ENCODE measurements around the gene TMEM204. TPM values are rescaled to one million over a fixed set of nuclear protein-coding genes. Genes with fewer than 3 reads are reported as not detected.
A peak's percentile ranks its signal among the peaks of the same experiment; 100 is the strongest.

TMEM204 gene
- 28.8 TPM for total RNA-seq
- long read RNA-seq, transcript TMEM204-202 (3 exons, 1,938 nt): major isoform, 80 of 105 reads
- long read RNA-seq, partial matches to known transcripts: 1 of 105 reads
- long read RNA-seq, other reads (novel, unspliced or antisense): 24 of 105 reads

DNA sequence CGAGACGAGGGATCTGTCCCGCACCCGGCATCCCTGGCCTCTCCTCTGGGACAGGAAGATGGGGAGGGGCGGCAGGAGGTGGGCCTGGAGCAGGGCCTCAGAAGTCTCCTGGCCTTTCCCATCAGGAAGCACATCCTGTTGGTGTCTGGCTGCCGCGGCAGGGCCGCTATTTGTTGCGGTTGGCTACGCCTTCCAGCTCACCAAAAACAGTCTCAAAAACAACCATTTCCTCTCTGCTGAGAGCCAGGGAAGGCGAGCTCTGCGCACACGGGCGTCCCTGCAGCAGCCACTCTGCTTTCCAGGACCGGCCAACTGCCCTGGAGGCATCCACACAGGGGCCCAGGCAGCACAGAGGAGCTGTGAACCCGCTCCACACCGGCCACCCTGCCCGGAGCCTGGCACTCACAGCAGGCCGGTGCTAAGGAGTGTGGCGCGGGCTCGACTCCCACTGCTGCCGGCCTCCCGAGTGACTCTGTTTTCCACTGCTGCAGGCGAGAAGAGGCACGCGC is at the start of gene TMEM204:
Gene TMEM204, plus strand, starts transcription at position 224 of the 509 bp plus-strand sequence. CDS start 610 bp downstream, outside the sequence.
- ATAC-seq (peak; percentile 61), DNase-seq (peak; percentile 87)
- intact Hi-C loops (cut with micrococcal nuclease): no loop called here

DNA sequence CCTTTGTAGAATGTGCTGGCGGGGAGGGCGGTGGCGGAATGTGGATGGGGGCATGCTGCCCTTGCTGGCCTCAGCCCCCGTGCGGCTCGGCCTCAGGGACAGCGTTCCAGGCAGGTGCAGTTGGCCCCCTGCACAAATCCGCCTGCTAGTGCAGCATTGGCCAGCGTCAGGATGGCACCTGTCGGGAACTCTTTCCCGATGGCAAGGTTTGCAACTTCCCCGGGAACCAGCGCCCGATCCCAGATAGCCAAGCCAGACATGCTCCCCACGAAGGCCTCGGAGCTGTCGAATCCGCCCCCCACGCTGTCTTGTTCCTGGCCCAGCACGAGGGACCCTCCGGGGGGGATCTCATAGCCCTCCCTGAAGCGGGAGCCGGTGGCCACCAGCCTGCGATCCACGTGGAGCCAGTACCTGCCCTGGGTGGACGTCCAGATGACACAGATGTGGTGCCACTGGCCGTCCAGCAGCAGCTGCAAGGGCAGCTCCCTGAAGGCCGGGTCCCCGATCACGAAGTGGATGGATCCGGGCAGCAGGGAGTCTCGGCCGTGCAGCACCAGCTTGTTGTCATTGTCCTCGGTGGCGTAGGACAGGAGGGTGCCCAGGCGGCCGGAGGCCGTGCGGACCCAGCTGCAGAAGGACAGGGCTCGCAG is 47.5 kb upstream of the TMEM204 start:
- DNase-seq (no peak), ATAC-seq (no peak)
- intact Hi-C loops (cut with micrococcal nuclease): no loop called here

DNA sequence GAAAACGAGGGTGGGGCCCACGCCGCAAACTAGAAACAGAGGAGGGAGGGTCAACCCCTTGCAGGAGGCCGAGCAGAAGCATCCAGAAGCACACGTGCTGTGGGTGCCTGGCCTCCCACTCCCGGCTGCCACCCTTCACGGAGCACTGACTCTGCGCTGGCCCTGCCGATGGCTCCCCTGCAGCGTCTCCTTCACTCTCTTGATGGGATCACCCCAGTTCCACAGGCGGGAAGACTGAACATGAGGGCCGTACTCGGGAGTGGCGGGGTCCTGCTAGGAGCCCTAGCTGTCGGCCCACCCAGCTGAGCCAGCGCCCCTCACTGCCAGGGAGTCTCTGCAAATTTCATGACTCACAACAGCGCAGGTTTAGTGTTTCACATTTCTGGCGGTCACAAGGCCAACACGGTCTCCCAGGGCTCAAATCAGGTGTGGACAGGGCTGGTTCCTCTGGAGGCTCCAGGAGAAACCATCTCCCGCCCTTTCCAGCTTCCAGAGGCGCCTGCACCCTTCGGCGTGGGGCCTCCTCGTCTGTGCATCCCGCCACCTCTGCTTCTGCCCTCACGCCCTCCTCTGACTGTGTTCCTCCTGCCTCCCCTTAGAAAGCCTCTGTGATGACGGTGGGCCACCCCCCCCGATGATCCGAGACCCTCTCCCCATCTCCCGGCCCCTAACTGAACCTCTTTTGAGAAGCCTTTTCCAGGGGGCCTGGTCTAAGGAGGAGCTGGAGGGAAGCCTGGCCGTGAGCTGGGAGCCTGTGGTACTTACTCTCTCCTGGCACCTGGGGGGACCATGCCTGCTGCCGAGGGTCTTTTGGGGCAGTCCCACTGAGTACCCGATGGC is 46.7 kb upstream of the TMEM204 start:
- ATAC-seq (no peak), DNase-seq (peak; percentile 22)
- intact Hi-C loops (cut with micrococcal nuclease): no loop called here

DNA sequence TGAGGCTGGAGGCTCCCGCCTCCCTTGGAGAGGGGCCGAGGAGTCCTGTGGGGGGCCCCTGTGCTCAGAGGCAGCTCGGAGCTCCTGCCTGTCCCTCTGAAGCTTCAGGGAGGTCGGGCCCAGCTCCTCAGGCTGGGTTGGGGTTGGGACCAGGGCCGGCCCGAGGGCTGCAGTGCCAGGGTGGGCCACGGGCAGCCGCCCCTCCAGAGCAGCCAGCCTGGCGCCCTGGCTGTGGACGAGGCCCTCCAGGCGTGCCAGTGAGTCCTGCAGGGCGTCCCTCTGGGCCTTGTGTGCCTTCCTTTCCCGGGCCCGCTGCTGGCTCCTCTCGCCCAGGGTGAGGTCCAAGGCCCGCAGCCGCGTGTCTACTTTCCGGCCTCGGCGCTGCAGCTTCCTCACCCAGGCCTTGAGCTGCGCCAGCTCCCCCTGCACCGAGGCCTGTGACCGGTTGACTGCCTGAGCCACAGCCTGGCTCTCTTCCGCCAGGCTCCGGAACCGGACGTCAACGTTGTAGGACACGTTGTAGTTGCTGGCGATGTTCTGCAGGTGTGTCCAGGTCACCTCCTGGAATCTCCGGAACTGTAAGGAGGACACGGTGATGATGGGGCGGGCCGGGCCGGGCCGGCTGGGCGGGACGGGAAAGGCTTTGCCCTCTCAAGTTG is 45.9 kb upstream of the TMEM204 start:
- no peak for ATAC-seq

DNA sequence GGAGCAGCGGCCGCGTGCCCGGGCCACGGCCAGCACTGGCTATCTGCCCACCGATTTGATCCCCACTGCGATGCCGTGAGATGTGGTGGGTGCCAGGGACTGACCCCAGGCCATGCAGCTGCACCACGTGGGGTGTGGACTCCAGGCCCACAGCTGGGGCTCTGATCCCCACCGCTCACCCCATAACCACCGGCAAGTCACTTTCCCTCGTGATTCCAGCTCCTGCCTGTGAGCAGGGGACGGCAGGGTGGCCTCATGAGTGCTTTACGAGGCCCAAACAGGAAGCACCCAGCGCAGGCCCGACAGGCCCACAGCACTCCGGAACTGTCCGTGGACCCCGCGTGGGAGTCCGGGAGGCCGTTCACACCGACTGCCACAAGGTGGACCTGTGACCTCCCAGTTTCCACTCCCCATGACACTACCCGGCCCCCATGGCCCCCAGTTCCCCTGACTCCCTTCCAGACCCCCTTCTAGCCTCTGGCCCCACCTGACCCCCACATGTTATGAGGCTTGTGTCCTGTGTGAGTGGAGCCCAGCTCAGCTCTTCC is 45.3 kb upstream of the TMEM204 start:
- ATAC-seq (no peak), DNase-seq (peak; percentile 15)
- intact Hi-C loops (cut with micrococcal nuclease): no loop called here

More for the DNA sequence above, 45.9 kb upstream of the TMEM204 start:
- peak; percentile 24 for DNase-seq
- intact Hi-C loops (cut with micrococcal nuclease): no loop called here

DNA sequence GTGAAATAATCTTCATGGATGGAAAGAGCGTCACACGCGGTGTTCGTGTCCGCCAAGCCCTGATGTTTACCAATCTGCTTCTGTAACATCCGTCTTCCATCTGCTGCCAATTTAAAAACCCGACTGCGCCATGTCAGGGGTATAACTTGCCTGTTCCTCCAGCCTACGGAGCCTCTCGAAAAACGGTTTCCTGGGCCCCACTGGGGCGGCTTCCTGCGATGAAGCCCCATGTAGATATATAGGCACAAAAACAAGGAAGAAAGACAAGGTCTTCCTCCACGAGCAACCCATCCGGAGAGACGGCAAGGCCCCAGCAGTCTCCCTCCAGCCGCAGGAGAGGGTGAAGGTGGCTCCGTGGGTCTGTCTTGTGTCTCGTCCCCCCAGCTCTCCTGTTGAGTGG is 44.8 kb upstream of the TMEM204 start, which contains the start of gene PTX4:
Gene PTX4, minus strand, starts transcription at position 326 of the 400 bp plus-strand sequence. Its CDS starts 35 bp downstream, at position 291.
- ATAC-seq (no peak), DNase-seq (no peak)
- intact Hi-C loops (cut with micrococcal nuclease): no loop called here

DNA sequence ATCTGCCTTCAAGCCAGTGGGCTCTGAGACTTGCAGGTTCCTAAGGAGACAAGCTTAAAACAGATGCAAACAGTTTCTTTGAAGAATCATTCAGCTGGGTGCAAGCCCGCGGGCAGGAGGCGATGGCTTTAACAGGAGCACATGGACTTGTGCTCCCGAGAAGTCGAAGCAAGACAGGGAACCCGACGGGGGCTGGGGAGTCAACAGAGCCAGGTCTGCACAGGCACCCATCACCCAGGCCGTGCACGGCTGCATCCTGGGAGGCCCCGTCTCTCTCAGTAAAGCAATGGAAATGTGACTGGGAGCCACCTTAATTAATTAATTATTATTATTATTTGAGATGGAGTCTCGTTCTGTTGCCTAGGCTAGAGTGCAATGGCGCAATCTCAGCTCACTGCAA is 44.4 kb upstream of the TMEM204 start:
- DNase-seq (no peak), ATAC-seq (no peak)
- intact Hi-C loops (cut with micrococcal nuclease): no loop called here

DNA sequence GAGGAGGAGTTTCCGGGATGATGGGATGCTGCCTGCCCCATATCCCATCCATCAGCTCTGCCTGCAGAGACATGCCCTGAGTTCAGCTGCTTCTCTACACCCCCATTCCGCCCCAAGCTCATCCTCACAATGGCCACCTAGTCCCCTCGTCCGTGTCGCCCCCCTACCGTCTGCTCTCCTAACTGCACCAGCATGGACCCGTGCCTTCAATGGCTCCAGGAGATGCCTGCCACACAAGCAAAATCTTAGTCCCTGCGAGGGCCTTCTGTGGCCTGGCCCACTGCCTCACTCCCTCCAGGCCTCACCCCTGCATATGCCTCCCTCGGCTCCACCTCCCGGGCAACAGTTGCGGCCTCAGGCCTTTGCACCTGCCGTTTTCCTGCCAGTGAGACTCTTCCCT is 42.1 kb upstream of the TMEM204 start:
- ATAC-seq (no peak), DNase-seq (peak; percentile 16)
- intact Hi-C loops (cut with micrococcal nuclease): no loop called here

DNA sequence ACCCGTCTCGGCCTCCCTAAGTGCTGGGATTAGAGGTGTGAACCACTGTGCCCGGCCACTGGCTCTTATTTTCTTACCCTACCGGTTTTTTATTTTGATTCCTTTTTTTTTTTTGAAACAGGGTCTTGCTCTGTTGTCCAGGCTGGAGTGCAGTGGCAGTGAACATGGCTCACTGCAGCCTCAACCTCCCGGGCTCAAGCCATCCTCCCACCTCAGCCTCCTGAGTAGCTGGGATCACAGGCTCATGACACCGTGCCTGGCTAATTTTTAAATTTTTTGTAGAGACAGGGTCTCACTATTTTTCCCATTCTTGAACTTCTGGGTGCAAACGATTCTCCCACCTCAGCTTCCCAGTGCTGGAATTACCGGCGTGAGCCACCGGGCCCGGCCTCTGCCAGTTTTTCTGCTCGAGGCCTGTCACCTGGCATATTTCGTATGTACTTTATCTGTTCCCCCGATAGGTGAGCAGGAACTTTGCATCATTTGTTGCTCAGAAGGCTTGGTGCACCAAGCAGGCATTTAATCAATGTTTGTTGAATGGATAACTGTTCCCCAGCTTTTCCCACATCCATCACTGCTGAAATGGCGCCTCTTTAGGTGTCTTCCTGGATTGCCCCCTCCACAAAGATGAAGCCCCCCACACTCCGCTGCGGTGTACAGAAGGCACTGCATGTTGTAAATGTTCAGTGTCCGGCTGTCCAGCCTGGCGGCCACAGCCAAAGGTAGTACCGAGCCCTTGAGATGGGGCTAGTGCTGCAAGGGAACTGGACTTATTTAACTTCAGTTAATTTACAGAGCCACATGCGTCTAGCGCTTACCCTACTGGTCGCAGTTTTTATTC is 41.2 kb upstream of the TMEM204 start:
- no peak for ATAC-seq
- peak; percentile 20 for DNase-seq
- intact Hi-C loops (cut with micrococcal nuclease): no loop called here

DNA sequence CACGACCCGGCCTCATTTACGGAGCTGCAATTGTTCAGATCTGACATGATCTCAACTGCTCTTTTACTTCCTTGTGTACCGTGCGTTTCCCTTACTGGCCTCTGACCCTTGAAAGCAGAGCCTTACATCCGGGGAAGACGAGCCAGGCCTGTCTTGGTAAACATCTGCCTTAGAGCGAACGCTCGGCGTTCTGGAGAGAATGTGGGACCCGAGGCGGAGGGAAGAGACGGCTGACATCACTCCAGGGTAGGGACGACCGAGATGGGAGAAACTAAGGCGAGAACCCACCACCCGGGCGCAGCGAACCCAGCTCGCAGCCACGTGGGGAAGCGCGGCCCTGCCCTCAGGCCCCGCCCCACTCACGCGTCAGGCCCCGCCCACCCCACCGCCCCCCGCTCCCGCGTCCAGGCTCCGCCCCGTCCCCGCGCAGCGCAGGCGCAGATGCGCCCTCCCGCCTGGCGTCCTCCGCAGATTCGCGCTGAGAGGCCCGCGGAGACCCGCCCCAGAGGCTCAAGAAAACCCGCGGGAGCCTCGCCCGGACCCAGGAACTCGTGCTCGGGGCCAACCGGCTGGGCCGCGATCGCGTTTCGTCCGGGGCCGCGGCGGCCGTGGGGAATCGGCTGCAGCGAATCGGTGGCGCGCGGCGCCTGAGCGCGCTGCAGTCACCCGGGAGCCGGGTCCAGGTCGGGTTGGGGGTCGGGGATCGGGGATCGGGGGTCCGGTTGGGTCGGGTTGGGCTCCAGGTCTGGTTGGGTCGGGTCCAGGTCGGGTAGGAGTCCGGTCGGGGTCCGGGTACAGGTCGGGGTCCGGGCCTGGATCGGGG is 40.3 kb upstream of the TMEM204 start, which contains the start of gene TELO2:
Gene TELO2, plus strand, starts transcription at position 438 of the 823 bp plus-strand sequence. CDS start 922 bp downstream, outside the sequence.
- peak; percentile 90 for DNase-seq
- intact Hi-C loops (cut with micrococcal nuclease): no loop called here
- ATAC-seq: peak; percentile 93

DNA sequence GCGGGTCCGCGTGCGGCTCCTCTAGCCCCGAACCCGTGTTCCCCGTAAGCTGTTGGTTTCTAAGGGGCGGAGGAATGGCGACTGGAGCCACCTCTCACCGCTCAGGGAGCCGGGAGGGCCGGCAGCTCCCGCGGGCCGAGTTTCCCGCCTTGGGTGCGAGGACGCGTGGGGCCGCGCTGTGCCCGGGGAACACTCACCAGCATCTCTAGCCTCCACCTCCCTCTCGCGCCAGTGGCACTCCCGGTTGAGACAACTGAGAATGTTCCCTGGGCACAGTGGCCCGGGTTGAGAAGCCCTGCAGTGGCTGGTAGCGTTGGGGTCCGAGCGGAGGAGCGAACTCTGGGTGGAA is 39.7 kb upstream of the TMEM204 start:
- ATAC-seq (peak; percentile 11), DNase-seq (no peak)
- intact Hi-C loops (cut with micrococcal nuclease): no loop called here

DNA sequence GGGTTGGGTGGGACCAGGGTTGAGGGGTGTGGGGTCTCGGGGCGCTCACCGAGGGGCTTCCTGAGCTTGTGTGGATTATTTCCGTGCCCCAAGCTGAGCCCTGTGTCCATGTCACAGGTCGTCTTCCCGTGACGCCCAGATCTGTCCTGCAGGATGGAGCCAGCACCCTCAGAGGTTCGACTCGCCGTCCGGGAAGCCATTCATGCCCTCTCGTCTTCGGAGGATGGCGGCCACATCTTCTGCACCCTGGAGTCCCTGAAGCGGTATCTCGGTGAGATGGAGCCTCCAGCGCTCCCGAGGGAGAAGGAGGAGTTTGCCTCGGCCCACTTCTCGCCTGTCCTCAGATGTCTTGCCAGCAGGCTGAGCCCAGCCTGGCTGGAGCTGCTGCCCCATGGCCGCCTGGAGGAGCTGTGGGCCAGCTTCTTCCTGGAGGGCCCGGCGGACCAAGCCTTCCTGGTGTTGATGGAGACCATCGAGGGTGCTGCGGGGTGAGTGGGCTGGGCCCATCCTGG is 39.3 kb upstream of the TMEM204 start:
- intact Hi-C loops (cut with micrococcal nuclease): no loop called here
- DNase-seq (peak; percentile 84), ATAC-seq (peak; percentile 76)

DNA sequence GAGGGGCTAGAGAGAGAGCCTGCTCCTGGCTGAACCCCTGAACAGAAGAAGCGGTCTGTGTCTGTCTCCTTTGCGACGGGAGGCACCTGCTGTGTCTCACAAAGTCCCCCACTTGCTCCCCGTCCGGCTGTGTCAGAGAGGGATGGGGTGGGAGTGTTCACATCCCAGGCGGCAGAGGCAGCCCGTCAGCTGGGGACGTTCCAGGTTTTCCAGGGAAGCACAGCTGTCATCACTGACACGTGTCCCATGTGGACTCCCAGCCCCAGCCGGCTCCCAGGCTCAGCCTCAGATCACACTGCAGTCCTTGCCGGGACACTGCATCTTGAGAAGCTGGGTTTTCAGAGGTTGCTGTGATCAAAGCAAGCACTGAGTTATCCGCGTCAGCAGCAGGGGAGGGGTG is 38.8 kb upstream of the TMEM204 start:
- ATAC-seq: peak; percentile 70
- intact Hi-C loops (cut with micrococcal nuclease): no loop called here
- DNase-seq: peak; percentile 84

DNA sequence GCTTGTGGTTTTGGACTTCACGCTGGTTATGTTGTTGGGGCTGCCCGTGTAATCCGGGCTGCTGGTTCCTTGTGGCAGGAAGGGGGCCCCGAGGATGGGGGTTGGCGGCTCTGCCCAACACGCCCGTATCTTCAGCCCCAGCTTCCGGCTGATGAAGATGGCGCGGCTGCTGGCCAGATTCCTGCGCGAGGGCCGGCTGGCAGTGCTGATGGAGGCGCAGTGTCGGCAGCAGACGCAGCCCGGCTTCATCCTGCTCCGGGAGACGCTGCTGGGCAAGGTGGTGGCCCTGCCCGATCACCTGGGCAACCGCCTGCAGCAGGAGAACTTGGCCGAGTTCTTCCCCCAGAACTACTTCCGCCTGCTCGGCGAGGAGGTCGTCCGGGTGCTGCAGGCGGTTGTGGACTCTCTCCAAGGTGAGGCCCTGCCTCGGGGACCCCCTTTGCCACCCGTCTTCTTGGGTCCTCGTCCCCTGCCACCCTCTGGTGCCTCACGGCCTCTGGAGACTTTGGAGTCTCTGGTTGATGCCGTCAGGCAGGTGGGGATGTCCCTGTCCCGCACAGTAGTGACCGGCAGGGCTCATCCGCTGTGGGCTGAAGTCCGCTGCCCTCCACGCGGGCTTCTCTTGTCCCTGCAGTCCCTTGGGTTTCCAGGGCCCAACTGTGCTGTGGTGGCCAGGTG is 38.1 kb upstream of the TMEM204 start:
- ATAC-seq: no peak
- intact Hi-C loops (cut with micrococcal nuclease): no loop called here
- DNase-seq: peak; percentile 25

DNA sequence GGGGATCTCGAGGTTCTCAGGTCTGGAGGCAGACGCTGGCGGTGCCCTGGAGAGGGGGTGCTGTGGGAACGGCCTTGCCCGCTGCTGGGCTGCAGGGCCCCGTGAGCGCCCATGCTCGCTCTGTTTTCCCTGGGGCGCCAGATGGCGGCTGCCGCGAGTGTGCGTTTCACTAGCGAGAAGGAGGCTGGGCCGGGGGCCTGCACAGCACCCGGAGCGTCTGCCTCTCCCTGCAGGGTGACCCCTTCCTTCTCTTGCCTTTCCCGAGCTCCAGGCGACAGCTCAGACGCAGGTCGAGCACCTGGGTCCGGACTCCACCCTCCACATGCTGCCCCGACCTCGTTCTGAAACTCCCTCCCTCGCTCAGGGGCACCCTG is 37.6 kb upstream of the TMEM204 start:
- ATAC-seq (no peak), DNase-seq (peak; percentile 27)
- intact Hi-C loops (cut with micrococcal nuclease): no loop called here

DNA sequence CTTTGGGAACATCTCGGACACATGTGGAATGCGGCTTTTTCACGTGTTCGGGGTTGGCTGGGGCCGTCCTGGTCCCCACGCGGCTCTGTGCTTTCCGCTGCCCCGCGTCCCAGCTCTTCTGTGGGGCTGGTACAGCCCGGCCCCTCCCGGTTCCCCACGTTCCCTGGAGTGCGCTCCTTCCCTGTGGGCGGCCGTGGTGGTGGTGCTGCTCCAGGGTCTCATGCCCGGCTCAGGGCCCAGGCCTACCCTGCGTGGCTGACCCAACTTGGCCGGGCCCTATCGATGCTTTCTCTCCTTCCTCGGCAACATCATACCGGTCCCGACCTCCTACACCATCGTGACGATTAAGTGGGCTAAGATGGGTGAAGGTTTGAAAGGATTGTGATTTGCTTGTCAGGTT is 37.0 kb upstream of the TMEM204 start:
- DNase-seq (peak; percentile 25), ATAC-seq (no peak)
- intact Hi-C loops (cut with micrococcal nuclease): no loop called here
